Fibroblast of upper back skin (primary cell): Measurements from ENCODE around the gene ENTPD2.
"Not testable (repeated sequence)": the region's sequence is repeated elsewhere in the genome, so short reads cannot be mapped to it uniquely, and the experiment has no call there.

Source experiments
- DNase-seq: peaks from one replicate; pipeline ENCODE4 v3.0.0-alpha.2; 2013

Gene ENTPD2

DNA sequence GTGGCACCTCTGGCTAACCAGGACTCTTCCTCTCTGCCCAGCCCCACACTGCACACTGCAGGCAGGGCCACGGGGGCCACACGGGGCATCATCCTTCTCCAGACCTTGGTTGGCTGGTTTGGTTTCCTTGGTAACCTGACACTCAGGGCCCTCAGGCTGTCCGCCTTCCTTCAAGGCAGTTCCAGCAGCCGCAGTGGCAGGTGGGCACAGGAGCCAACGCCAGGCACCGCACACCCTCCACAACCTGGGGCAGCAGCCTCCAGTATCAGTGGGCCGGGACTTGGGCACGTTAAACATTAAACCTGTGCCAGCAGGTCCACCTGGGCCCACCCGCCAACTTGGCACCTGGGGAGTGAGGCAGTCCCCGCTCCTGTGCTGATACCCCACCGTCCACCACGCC, 9.8 kb downstream of the ENTPD2 start:
- DNase-seq = no peak

DNA sequence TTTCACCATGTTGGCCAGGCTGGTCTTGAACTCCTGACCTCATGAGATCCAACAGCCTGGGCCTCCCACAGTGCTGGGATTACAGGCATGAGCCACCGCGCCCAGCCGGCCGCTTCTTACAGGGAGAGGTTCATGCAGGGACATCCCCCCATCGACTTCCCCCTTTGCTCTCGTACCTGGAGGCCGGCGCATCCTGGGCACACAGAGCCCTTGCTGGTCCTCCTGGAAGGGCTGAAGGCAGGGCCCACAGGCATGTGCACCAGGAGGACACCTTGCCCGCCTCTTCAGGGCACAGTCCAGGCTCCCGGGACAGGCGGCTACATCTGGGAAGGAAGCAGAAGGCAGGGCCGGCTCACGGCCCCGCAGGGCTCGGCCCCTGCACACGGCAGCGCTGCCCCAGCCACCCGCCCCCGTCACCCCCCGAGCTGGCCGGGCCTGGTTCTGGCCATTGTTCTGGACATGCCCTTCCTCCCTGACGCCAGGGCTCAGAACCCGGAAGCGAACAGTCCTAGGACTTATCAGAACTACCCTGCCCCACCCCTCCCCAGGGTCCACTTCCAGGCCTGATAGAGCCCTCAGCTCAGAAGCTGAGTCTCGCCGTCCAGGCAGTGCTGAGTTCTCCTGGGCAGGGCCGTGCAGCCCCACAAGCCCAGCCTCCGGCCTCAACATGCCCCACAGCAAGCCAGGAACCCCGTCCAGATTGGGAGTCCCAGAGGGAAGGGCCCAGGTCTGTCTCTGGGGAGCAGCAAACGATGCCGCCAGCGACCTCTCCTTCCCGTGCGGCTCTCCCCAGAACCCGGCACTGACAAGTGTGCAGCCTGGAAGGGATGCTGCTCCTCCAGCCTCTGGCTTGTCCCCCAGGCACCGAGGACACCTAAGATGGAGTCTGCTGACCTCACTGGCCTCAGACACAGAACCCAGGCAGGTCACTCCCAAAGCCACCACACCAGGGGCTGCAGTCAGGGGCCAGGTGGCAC, 10.8 kb downstream of the ENTPD2 start:
- DNase-seq = no peak

DNA sequence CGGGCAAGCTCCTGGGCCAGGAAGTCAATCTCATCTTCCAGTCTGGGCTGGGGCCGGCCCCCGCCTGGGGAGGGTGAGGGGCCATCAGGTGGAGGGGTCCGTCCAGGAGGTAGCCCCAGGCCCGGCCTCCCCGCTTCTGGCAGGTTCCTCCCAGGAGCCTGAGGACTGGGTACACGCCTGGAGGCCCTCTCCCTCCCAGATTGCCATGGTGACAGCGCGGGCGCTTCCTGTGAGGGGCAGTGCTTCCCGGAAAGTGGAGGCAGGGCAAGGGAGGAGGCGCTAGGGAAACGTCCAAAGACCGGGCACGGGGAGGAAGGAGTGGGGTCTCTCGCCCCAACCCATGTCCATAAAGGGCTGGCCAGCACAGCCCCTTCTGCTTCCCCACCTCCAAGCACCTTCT, 12.7 kb downstream of the ENTPD2 start:
- no peak for DNase-seq

DNA sequence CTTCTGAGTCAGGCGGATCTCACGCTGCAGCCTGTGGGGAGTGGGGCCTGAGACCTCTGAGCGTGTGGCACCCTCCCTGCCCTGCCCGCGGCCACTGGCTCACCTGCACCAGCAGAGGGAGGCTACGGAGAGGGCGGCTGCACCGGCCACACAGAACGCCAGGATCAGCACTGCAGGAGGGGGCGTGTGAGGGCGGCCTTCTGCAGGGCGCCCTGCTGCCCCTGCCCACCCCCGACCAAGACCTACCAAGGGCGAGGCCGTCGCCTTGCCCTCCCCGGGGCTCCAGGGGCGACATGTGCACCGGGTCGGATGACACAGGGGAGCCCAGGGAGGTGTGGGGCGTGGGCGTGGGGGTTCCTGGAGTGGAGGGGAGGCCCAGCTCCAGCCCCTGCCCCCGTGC, 13.3 kb downstream of the ENTPD2 start:
- no peak for DNase-seq

DNA sequence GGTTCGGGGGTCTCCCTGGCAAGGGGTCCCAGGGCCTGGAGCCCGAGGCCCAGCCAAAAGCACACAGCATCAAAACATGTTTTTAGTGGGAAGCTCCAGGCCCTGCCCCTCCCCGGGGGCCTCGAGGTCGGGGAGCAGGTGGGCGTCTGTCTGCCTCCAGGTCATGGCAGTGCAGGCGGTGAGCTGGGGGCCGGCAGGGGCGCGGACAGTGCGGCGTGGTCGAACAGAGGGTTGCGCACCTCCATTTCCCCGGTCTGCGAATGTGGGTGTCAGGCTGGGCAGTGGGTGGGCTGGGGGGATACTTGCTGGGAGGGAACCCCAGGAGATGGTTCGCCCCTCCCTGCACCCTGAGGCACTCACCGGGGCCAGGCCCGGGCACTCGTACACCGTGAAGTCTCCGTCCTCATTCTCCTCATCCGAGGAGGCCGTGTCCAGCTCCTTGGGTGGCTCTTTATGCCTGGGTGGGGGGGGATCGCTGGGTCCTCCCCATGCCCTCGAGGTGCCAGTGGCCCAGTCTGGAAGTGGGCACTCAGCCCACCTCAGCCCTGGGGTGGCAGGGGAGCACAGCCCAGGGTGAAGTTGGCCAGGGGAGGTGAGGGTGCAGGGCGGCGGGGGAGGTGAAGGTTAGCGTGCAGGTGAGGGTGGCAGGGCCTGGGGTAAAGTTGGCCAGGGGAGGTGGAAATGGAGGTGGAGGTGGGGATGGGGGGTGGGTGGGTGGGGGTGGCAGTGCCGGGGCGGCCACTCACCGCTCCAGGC, 14.1 kb downstream of the ENTPD2 start:
- DNase-seq = no peak

DNA sequence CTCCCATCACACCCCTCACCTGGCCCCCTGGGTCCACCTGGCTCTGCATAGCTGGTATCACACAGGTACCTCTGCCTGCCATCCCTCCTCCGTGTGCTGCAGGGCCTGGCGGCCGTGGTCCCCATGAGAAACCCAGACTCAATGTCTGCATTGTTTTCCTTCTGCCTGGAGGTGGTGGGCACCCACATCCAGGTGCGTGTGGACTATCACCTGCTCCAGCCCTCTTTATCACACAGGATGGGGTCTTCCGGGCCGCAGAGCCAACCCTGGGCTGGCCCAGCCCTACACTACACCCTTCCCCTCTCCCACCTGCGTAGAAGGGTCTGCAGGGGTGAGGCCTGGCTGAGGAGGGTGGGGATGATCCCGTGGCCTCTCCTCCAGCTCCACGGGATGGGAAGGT, 14.9 kb downstream of the ENTPD2 start:
- DNase-seq = no peak

DNA sequence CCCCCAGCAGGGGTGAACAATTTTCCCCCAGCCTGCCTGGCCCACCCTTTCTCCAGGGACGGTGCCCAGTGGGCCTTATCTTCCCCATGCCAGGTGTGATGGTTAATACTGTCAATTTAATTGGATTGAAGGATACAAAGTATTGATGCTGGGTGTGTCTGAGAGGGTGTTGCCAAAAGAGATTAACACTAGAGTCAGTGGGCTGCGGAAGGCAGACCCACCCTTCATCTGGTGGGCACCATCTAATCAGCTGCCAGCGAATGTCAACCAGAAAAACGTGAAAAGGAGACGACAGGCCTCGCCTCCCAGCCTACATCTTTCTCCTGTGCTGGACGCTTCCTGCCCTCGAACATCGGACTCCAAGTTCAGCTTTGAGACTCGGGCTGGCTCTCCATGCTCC, 16.4 kb downstream of the ENTPD2 start:
- no peak for DNase-seq

DNA sequence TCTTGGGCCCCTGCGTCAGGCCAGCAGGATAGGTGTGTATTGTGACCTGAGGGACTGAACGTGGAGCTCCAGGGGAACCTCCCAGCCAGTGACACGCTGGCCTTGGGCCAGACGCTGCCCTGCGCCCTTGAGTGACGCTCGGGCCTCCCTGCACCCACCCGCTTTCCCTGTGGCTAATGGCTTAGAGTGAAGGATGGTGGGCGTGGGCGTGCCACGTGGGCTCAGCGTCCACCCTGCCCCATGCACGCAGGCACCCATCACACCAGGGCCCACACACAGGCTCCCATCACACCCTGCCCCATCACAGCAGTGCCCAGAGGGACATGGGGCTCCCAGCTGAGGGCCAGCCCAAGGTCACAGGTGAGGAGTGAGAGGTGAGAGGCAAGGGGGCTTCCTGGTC, 16.8 kb downstream of the ENTPD2 start:
- no peak for DNase-seq

DNA sequence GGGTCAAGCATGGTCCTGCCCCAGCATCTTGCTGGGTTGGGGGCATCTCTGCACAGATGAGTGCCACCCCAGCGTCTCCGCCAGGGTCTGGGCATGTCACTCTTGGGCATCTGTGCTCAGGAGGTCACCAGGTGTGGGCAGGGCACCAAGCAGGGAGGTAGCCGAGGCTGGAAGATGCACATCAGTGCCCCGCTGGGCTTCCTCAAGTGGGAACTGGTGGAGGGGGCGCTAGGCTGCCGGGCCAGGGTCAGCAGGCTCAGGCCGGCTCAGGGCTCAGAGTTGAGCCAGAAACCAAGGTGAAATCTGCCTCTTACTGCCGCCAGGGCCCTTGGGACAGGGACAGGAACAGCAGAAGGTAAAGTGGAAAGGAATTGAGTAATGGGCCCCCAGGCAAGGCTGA, 17.9 kb downstream of the ENTPD2 start:
- DNase-seq = no peak

DNA sequence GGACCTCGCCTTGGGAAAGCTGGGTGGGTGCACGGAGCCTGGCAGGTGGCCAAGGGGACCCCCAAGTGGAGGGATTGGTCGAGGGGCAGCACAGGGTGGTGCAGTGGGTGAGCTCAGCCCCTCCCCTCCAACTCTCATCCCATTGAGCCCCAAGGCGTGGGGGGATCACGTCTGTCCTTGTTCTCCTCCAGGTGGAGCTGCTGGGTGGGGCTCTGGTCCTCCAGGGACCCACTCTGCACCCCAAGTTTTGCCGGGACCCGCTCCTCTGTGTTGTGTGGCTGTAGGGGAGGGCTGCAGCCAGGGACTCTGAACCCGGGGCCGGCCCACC, 18.4 kb downstream of the ENTPD2 start:
- DNase-seq = no peak

DNA sequence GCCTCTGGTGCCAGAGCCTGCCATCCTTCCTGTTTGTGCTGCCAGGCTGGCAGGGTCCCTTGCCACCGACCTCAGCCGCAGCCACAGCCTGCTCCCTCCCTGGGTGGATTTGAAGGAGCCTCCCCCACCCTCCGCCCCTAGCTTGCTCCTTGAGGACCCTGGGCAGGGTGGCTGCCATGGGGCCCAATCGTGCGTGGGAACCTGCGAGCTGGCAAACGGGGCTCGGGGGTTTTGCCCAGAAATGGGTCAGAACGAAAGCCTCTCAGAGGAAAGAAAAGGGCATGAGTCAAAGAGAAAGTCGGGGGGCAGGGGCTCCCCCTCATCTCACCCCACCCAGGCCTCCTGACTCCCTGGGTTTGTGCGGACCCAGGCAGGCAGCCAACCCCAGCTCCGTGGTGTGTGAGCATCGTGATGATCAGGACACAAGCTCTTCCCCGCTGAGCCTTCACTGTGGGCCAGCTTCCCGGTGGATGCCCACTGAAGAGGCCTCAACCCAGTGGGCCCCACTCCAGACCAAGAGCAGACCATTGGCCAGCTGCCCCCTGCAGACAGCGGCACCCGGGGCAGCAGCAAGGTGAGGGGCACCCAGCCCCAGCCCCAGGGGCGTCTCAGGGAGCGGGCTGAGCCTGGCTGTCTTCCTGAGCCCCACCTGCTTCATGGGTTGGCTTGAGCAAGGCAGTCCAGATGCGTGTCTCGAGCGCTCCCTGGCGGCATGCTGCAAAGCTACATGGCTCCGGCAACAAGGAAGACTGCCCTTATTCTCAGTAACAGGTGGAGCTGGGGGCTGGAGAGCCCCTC, 19.0 kb downstream of the ENTPD2 start:
- DNase-seq = peak; percentile 70

DNA sequence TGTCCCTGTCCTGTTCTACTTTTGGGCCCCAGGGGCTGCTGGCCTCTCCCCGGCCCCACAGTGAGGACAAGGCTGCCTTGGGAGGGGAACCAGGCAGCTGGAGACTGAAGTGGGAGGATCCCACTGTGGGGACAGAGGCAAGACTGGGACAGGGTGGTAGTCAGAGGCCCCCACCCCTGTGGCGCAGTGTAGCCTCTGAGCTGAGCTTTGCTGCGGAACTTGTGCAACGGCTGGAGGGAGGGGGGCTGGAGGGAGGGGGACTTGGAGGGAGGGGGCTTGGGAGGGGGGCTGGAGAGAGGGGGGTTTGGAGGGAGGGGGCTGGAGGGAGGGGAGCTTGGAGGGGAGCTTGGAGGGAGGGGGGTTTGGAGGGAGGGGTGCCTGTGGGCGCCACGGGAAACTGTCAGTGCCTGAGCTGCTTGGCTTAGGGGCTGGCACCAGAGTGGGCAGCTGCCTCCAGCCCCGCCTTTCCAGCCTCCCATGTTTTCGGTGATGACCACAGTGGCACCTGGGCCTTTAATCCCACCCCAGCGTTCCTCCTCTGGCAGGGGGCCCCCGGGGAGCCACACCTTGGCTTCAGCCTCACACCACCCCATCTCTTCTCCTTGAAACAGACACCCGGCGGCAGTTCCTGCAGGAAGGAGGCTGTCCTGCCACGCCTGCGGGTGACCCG, 19.7 kb downstream of the ENTPD2 start:
- no peak for DNase-seq

DNA sequence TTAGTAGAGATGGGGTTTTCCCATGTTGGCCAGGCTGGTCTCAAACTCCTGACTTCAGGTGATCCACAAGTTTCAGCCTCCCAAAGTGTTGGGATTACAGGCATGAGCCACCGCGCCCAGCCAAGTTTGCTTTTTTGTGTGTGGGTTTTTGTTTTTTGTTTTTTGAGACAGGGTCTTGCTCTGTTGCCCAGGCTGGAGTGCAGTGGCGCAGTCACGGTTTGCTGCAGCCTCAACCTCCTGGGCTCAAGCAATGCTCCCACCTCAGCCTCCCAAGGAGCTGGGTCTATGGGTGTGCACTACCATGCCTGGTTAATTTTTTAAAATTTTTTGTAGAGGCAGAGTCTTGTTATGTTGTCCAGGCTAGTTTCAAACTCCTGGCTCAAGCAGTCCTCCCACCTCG, 20.4 kb downstream of the ENTPD2 start:
- DNase-seq = not testable (repeated sequence)

DNA sequence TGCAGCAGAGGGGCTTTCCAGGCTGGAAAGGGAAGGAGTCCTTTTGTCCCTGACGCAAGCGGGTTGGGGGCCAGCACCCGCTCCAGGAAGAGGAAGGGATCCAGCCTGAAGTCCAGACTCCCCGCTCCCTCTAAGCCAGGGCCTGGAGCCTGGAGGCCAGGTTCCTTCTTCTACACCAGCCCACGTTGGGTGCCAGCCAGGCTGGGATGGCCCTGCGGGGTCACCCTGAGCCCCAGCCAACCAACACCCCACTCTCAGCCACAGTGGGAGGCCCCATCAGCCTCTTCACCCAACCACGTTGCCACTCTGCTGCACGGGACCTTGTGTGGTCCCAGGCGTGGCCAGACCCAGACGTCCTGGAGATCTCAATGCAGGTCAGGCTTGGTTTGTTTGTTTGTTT, 21.0 kb downstream of the ENTPD2 start:
- DNase-seq = no peak

DNA sequence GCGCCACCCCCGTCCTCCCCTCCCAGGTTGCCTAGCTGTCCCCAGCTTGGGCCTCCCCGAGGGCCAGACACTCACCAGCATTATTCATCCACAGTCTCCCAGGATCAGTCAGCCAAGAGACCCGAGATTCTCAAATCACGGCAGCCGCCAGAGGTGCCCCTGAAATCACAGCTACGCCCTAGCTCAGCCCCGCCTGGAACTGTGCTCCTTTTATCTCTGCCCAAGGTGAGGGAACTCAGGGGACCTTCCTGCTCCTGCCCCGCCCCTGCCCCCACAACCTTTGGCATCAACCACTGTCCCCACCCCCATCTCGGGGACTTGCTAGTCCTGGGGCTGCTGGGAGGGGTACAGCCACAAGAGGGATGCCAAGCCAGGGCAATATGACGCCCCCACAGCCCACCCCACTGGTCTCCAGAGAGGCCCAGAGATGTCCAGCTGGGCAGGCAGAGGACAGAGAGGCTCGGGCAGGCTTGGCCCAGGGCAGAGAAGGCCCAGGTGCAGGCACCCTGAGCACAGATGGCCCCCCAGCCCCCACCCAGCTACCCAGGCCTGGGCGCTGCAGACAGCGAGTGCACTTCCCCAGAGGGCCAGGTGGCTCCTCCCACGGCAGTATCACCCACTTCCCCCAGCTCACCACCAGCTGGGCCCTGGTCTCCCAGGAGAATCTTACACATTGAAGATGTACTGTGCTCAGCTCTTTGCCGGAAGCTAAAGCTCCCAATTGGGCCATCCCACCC, 21.8 kb downstream of the ENTPD2 start, which contains the start of gene FUT7:
TSS of gene FUT7 (minus strand) at position 185 of the 737 bp plus-strand sequence. CDS start at position 88, 97 bp downstream.
- DNase-seq = no peak

DNA sequence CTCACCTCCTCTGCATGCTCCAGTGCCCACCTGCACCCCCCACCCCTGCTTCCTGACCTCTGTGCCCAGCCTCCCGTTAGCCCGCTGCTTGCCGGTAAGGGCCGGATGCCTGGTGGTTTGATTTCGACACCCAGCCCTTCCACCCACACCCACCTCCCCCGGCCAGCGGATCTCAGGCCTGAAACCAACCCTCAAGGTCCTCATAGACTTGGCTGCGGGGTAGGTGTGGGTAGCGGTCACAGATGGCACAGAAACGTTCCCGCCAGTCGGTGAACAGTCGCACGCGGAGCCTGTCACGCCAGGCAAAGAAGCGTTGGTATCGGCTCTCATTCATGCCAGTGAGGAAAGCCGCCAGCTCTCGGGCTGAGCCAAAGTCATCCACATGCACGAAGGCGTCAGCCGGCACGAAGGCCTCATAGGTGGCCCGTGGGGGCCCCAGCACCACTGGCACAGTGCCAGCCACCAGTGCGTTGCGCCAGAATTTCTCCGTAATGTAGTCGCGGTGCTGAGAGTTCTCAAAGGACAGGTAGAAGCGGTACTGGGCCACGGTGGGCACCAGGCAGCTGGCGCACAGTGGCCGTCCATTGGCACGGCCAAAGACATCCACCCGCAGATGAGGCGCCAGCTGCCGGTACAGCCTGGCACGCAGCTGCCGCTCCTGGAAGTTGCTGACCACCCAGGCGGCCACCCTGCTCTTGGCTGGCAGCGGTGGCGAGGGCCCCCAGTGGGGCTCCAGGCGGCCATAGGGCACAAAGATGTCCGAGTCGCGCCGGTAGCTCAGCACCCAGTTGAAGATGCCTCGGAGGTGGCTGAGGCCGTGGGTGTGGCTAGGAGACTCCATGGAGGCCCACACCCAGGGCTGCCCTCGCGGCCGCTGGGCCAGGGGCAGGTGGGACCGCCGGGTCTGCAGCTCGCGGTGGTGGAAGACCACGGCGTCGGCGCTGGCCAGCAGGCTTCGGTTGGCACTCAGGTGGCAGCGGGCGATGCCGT, 23.0 kb downstream of the ENTPD2 start:
- DNase-seq = no peak

DNA sequence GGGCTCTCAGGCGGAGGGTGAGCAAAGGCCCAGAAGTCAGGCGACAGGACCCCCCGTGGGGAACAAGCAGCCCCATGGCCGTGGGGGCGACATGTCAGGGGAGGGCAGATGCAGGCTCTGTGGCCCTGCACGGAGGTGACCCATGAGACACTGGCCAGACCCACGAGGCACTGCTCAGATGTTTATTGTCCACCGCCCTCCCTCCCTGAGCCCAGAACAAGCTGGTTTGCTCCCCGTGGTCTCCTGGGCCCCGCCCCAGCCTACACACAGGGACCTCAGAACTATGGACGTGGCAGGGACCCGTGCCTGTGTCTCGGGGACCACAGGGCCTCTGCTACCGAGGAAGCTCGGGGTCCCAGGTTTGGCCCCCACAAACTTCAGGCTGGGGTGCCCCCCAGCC, 23.9 kb downstream of the ENTPD2 start:
- DNase-seq = no peak

DNA sequence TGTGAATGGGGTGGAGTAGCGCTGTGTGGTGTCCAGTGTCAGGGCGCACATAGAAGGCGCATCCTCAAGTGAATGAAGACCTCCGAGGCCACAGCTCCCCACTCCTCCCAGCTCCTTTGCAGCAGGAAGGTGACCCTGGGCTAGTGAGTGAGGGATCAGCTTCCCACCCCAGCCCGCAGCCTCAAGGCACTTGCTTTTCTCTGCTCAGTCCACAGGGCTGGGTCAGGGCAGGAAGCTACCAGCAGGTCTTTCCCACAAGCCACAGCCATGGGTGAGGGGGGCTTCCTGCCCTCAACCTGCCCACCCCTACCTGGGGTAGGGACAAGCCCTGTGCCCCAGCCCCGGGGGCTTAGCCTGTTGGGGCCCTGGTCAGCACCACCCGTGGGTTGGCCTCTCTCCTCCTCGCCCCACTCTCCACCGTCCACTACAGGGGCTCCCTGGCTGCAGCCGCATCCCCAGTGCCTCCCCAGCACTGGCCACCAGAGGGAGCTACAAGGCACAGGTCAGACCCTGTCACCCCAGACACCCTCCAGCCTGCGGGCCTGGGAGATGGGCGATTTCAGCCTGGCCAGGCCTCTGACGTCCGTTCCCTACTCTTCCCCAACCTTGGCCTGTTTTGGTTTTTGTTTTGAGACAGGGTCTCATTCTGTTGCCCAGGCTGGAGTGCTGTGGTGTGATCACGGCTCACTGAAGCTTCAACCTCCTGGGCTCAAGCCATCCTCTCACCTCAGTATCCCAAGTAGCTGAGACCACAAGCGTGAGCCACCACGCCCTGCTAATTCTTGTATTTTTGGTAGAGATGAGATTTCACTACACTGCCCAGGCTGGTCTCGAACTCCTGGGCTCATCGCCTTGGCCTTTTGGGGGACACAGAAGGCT, 24.6 kb downstream of the ENTPD2 start:
- peak; percentile 35 for DNase-seq

DNA sequence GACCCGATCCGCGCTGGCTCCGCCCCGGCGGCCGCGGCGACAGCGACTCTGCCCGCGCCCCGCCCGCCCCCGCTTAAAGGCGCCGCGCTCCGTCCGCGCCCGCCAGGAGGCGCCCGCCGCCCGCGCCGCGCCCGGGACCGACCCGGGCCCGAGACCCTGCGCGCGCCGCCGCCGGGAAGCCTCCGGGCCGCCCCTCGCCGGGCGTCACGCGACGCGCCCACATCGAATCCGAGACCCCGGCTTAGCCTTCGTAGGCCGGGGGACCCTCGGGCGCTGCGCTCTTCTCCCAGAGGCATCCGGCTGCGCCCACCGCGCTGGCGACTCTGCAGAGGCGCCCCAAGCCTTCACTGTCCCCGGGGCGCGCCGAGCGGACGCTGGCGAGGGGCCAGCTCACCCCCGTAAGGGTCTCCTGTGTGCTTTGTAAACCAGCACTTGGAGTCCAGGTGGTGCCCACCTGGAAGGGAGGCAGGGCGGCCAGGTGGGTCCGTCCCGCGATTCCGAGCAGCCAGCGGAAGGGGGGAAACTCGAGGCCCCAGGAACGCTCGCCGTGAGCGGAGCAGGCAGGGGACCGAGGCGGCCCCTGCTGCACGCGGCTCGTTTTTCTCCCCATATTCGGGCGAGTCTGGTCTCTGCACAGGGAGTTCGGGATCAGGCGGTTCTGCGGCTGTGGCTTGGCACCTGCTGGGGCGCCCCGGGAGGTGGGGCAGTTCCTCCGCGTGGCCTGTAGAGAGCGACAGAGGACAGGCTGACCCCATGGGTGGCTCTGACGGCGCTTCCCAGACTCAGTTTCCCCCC, 25.4 kb downstream of the ENTPD2 start:
- peak; percentile 18 for DNase-seq
